GM12872 (cell line): ENCODE results near the gene DEPDC4.

ENCODE experiments used
- CTCF ChIP-seq: IDR thresholded peaks from 3 replicates; pipeline ENCODE4 v1.5.1; 2011; ENCODE audit warnings: low read depth, mild to moderate bottlenecking, low read length, moderate library complexity; ENCODE audit not compliant: insufficient read depth

Gene DEPDC4

GRCh38 chr12:100289038-100289437 is 22.2 kb upstream of the DEPDC4 start:
- TF ChIP-seq CTCF = no peak

- no peak for TF ChIP-seq CTCF
Observed at GRCh38 chr12:100279607-100280244, 12.8 kb upstream of the DEPDC4 start.

- TF ChIP-seq CTCF = no peak
Observed at GRCh38 chr12:100279159-100279558, 12.3 kb upstream of the DEPDC4 start.

- TF ChIP-seq CTCF = no peak
Observed at GRCh38 chr12:100274291-100274690, 7.4 kb upstream of the DEPDC4 start.

GRCh38 chr12:100273782-100274181 is 6.9 kb upstream of the DEPDC4 start:
- no peak for TF ChIP-seq CTCF

- no peak for TF ChIP-seq CTCF
Observed at GRCh38 chr12:100268835-100269564, 2.1 kb upstream of the DEPDC4 start.

GRCh38 chr12:100267603-100268281 is 863 bp upstream of the DEPDC4 start:
- TF ChIP-seq CTCF = no peak
